ENCODE results near the gene KCNT2. TPM values are rescaled to one million over a fixed set of nuclear protein-coding genes. Genes with fewer than 3 reads are reported as not detected.

The KCNT2 gene
- total and polyA plus RNA-seq, 10 of the 15 experiments (the other 5 are each of a cell fraction or from before 2014, with no cell fraction given) = not detected

GRCh38 chr1:196544617-196545016 lies 63.6 kb downstream of the KCNT2 start:
- Histone ChIP-seq H3K4me1 (ENCODE audit: control insufficient read depth, insufficient read depth, low read length) (no peaks in the 10 kb centered on the region), H3K27me3 (replicated peaks in 1 of 2; ENCODE audit: control insufficient read depth in 2 of 2, insufficient read depth in 2 of 2, low read length in 1 of 2) (no peaks in the 10 kb centered on the region), H4K20me1 (ENCODE audit: control insufficient read depth, insufficient read depth) (no peaks in the 10 kb centered on the region), H3K4me3 (no peak overlapping the region), H3K4me2 (ENCODE audit: control insufficient read depth, insufficient read depth) (no peak overlapping the region), H3K27ac (ENCODE audit: control insufficient read depth, insufficient read depth) (no peak overlapping the region), H3K36me3 (ENCODE audit: control insufficient read depth in 2 of 2, insufficient read depth in 2 of 2, low read length in 1 of 2) (no peaks in the 10 kb centered on the region), H2AFZ (ENCODE audit: control insufficient read depth, low read depth, low read length) (no peak overlapping the region), H3K9me3 (replicated peaks; ENCODE audit: control insufficient read depth, insufficient read depth, low read length) (no peaks in the 10 kb centered on the region), H3K79me2 (ENCODE audit: control insufficient read depth, insufficient read depth, low read length) (no peaks in the 10 kb centered on the region), H3K9ac (ENCODE audit: control insufficient read depth, insufficient read depth, low read length) (no peak overlapping the region)
- intact Hi-C loops (cut with micrococcal nuclease; ENCODE audit: unreplicated experiment) = no loop called here
- in situ Hi-C loops (cut with MboI) = no loop called here
- ChIA-PET POLR2A (no interaction called here), CTCF (no interaction called here), SMC1A (ENCODE audit: uncharacterized antibody, unreplicated experiment) (no interaction called here), RAD21 (ENCODE audit: unreplicated experiment) (no interaction called here)
- 0% methylated on average over 1 of the region's 1 CpG for WGBS (ENCODE audit: insufficient coverage, insufficient replicate concordance, low lambda C conversion rate, missing lambda C conversion rate)
- no peak for FAIRE-seq
- ATAC-seq = no peak
- no peak for TF ChIP-seq STAT3 (IDR thresholded peaks at IDR 0.05; ENCODE audit: low read depth, low read length)
- no peak for TF ChIP-seq PAX8 (IDR thresholded peaks at IDR 0.05)
- no peak for TF ChIP-seq NBN (IDR thresholded peaks at IDR 0.05)
- TF ChIP-seq CTCF (IDR thresholded peaks at IDR 0.05 in 2 of 3, conservative IDR thresholded peaks at IDR 0.05 in 1 of 3; ENCODE audit: control insufficient read depth in 2 of 3, extremely low read depth in 1 of 3, insufficient read depth in 1 of 3, low read depth in 3 of 3, low read length in 3 of 3) = no peak
- no peak for TF ChIP-seq NFIC (IDR thresholded peaks at IDR 0.05; ENCODE audit: low read depth, low read length)
- BruUV-seq (replicated peaks) = no TSS peak
- DNase-seq (ENCODE audit: low read depth, low spot score) = no peak

- DNase-seq (ENCODE audit: low read depth, low spot score) (no peak), FAIRE-seq (no peak), ATAC-seq (no peak)
- no peak overlapping the region for H3K4me2 ChIP-seq (ENCODE audit: control insufficient read depth, insufficient read depth)
- POLR2A ChIA-PET = no interaction called here
- no peaks in the 10 kb centered on the region for H3K27me3 ChIP-seq (replicated peaks in 1 of 2; ENCODE audit: control insufficient read depth in 2 of 2, insufficient read depth in 2 of 2, low read length in 1 of 2)
- WGBS (ENCODE audit: insufficient coverage, insufficient replicate concordance, low lambda C conversion rate, missing lambda C conversion rate) = 0% methylated on average over 3 of the region's 3 CpGs
- H3K79me2 ChIP-seq (ENCODE audit: control insufficient read depth, insufficient read depth, low read length) = no peaks in the 10 kb centered on the region
- BruUV-seq (replicated peaks) = no TSS peak
- no peaks in the 10 kb centered on the region for H4K20me1 ChIP-seq (ENCODE audit: control insufficient read depth, insufficient read depth)
- RAD21 ChIA-PET (ENCODE audit: unreplicated experiment) = no interaction called here
- SMC1A ChIA-PET (ENCODE audit: uncharacterized antibody, unreplicated experiment) = no interaction called here
- no peak overlapping the region for H3K4me3 ChIP-seq
- CTCF ChIA-PET = no interaction called here
- H3K36me3 ChIP-seq (ENCODE audit: control insufficient read depth in 2 of 2, insufficient read depth in 2 of 2, low read length in 1 of 2) = no peaks in the 10 kb centered on the region
- no peak overlapping the region for H2AFZ ChIP-seq (ENCODE audit: control insufficient read depth, low read depth, low read length)
- intact Hi-C loops (cut with micrococcal nuclease; ENCODE audit: unreplicated experiment) = no loop called here
- H3K9me3 ChIP-seq (replicated peaks; ENCODE audit: control insufficient read depth, insufficient read depth, low read length) = no peaks in the 10 kb centered on the region
- H3K27ac ChIP-seq (ENCODE audit: control insufficient read depth, insufficient read depth) = no peak overlapping the region
- H3K9ac ChIP-seq (ENCODE audit: control insufficient read depth, insufficient read depth, low read length) = no peak overlapping the region
- H3K4me1 ChIP-seq (ENCODE audit: control insufficient read depth, insufficient read depth, low read length) = no peaks in the 10 kb centered on the region
- in situ Hi-C loops (cut with MboI) = no loop called here
- TF ChIP-seq SMC3 (IDR thresholded peaks at IDR 0.05; ENCODE audit: borderline replicate concordance, low read length) = no peak
- TF ChIP-seq ZNF217 (IDR thresholded peaks at IDR 0.05) = no peak
- no peak for TF ChIP-seq PAX8 (IDR thresholded peaks at IDR 0.05)
- TF ChIP-seq CEBPZ (IDR thresholded peaks at IDR 0.05; ENCODE audit: low read depth, low read length) = no peak
- TF ChIP-seq JUNB (IDR thresholded peaks at IDR 0.05) = no peak
- TF ChIP-seq ESRRA (IDR thresholded peaks at IDR 0.05; ENCODE audit: low read length) = no peak
- TF ChIP-seq ATF2 (IDR thresholded peaks at IDR 0.05; ENCODE audit: low read length) = no peak
- TF ChIP-seq RFX5 (IDR thresholded peaks at IDR 0.05; ENCODE audit: low read depth, low read length) = no peak
Observed at GRCh38 chr1:196543833-196544232, 64.4 kb downstream of the KCNT2 start.

Measured in GM12878 (cell line).